Daoy (cell line): ENCODE data around the gene RPL41. TPM values are rescaled to one million over a fixed set of nuclear protein-coding genes. Genes with fewer than 3 reads are reported as not detected.
"Not testable (repeated sequence)": the region's sequence is repeated elsewhere in the genome, so short reads cannot be mapped to it uniquely, and the experiment has no call there.

ENCODE experiments used
- DNase-seq: peaks from one replicate; pipeline ENCODE4 v3.0.0-alpha.2; 2015; ENCODE audit warnings: low read depth
- total RNA-seq: library from RNA; depleted of rRNA; stranded (reverse); fragments of >200 nt; shearing (Covaris generic); gene quantifications from 2 replicates; pipeline ENCODE4 v1.2.3, GENCODE V29; 2014

The RPL41 gene
- total RNA-seq, 1 experiment from 2014 or later, result 4,200 TPM

GRCh38 chr12:56103066-56103711 is 13.2 kb upstream of the RPL41 start:
- DNase-seq, result no peak

- DNase-seq, result no peak
Measured at GRCh38 chr12:56103823-56104108, 12.7 kb upstream of the RPL41 start.

GRCh38 chr12:56104109-56104814 is 12.2 kb upstream of the RPL41 start, which contains the start of gene PA2G4:
PA2G4 (plus strand) TSS chr12:56104559; CDS start chr12:56104738, 179 bp downstream.
- peak; percentile 100 for DNase-seq

- peak; percentile 27 for DNase-seq
Measured at GRCh38 chr12:56104815-56105608, 11.4 kb upstream of the RPL41 start.

GRCh38 chr12:56105609-56105902 is 10.9 kb upstream of the RPL41 start:
- no peak for DNase-seq

GRCh38 chr12:56107242-56107641 is 9.2 kb upstream of the RPL41 start:
- DNase-seq, result no peak

- DNase-seq, result no peak
Measured at GRCh38 chr12:56110571-56110970, 5.9 kb upstream of the RPL41 start.

GRCh38 chr12:56114084-56114483 is 2.3 kb upstream of the RPL41 start:
- DNase-seq, result no peak

GRCh38 chr12:56115329-56115728 is 1.1 kb upstream of the RPL41 start:
- peak; percentile 57 for DNase-seq

GRCh38 chr12:56117082-56117706 is 761 bp downstream of the RPL41 start:
- DNase-seq, result not testable (repeated sequence)

- peak; percentile 100 for DNase-seq
Measured at GRCh38 chr12:56117778-56118687, 1.6 kb downstream of the RPL41 start, which contains the start of gene ZC3H10. ZC3H10 (plus strand) TSS chr12:56118266; CDS start chr12:56120563, 2,297 bp downstream.

GRCh38 chr12:56118688-56119357 is 2.4 kb downstream of the RPL41 start:
- no peak for DNase-seq

GRCh38 chr12:56119361-56119796 is 2.9 kb downstream of the RPL41 start:
- peak; percentile 90 for DNase-seq

GRCh38 chr12:56120158-56120846 is 3.9 kb downstream of the RPL41 start:
- DNase-seq, result peak; percentile 42

GRCh38 chr12:56121204-56121870 is 4.9 kb downstream of the RPL41 start:
- DNase-seq, result no peak

- DNase-seq, result no peak
Measured at GRCh38 chr12:56122637-56123036, 6.2 kb downstream of the RPL41 start.

GRCh38 chr12:56124133-56124532 is 7.7 kb downstream of the RPL41 start:
- DNase-seq, result no peak

- no peak for DNase-seq
Measured at GRCh38 chr12:56126732-56127239, 10.4 kb downstream of the RPL41 start.

GRCh38 chr12:56127485-56127887 is 11.1 kb downstream of the RPL41 start:
- DNase-seq, result no peak
